Right atrium auricular region (tissue), 2 donors: ENCODE results near the gene ACSF2. TPM values are rescaled to one million over a fixed set of nuclear protein-coding genes. Genes with fewer than 3 reads are reported as not detected.

Experiments
- DNase-seq: peaks from one replicate; pipeline ENCODE4 v3.0.0-alpha.2; 2019; ENCODE audit warnings: low spot score
- H3K27ac ChIP-seq, 2 donors: fragments of 200-600 bp; sonication (generic); 1 replicate in 1 of 2; 2 replicates in 1 of 2; pipeline ENCODE4 v1.5.1; 2016 to 2019
- H3K27me3 ChIP-seq, 2 donors: fragments of 200-600 bp; sonication (generic); one replicate each; pipeline versions ENCODE4 v1.5.1 to v1.6.0; 2017 to 2019
- H3K36me3 ChIP-seq: fragments of 200-600 bp; sonication (generic); one replicate; pipeline ENCODE4 v1.5.1; 2016
- H3K4me1 ChIP-seq, 2 donors: fragments of 200-600 bp; sonication (generic); one replicate each; pipeline versions ENCODE4 v1.5.1 to v1.6.0; 2017 to 2019
- H3K4me3 ChIP-seq, 2 donors: fragments of 200-600 bp; sonication (generic); 1 replicate in 1 of 2; 2 replicates in 1 of 2; pipeline ENCODE4 v1.5.1; 2017 to 2019; ENCODE audit warnings: mild to moderate bottlenecking in 1 of 2, moderate library complexity in 1 of 2
- H3K9me3 ChIP-seq, 2 donors: fragments of 200-600 bp; sonication (generic); one replicate each; pipeline ENCODE4 v1.5.1; 2019
- total RNA-seq, 2 donors: library from RNA; depleted of rRNA; stranded (reverse); fragments of >200 nt; gene quantifications; one replicate each; pipeline ENCODE4 v1.1.0, GENCODE V29; 2016
- TF ChIP-seq, protein P1 (sequence below), 2 donors: fragments of 200-600 bp; sonication (generic); IDR thresholded peaks; one replicate each; pipeline ENCODE4 v1.5.1; 2019; ENCODE audit warnings: antibody characterized with exemption in 2 of 2

The ACSF2 gene
- total RNA-seq, 2 donors from 2014 or later = 22.2 to 42.6 TPM

DNA sequence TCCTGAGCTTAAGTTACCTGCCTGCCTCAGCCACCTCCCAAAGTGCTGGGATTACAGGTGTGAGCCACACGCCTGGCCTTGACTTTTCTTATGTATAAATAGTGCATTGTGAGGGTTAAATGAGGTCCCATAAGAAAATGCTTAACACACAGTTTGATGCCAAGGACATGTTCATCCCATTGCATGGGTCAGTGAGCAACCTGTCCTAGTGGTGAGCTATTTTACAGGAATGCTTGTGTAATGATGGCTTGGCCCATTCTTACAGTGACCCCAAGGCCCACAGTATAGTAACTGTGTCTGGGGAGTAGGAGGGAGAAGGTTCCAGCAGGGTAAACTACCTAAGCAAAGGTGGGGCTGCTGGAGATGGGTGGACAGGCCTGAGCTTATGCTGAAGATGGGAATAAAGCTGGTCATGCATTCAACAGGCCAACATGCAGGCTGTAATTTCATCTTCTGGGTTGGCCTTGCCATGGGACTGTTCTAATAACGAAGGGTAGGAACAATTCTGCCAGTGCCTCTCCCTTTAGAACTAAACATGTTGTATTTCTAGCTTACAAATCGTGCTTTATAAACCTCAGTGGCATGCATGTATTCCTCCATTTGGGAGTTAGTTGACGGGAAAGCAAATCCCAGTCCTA lies 6.2 kb downstream of the ACSF2 start:
- H3K27ac ChIP-seq = no peak overlapping the region
- no peak for DNase-seq
- no peak overlapping the region for H3K4me3 ChIP-seq
- no peaks in the 10 kb centered on the region for H3K9me3 ChIP-seq
- TF ChIP-seq, protein P1, sequence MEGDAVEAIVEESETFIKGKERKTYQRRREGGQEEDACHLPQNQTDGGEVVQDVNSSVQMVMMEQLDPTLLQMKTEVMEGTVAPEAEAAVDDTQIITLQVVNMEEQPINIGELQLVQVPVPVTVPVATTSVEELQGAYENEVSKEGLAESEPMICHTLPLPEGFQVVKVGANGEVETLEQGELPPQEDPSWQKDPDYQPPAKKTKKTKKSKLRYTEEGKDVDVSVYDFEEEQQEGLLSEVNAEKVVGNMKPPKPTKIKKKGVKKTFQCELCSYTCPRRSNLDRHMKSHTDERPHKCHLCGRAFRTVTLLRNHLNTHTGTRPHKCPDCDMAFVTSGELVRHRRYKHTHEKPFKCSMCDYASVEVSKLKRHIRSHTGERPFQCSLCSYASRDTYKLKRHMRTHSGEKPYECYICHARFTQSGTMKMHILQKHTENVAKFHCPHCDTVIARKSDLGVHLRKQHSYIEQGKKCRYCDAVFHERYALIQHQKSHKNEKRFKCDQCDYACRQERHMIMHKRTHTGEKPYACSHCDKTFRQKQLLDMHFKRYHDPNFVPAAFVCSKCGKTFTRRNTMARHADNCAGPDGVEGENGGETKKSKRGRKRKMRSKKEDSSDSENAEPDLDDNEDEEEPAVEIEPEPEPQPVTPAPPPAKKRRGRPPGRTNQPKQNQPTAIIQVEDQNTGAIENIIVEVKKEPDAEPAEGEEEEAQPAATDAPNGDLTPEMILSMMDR (IDR thresholded peaks at IDR 0.05) = no peak
- H3K4me1 ChIP-seq = peaks cover 0 to 18% of the 10 kb centered on the region in 2 donors
- H3K27me3 ChIP-seq = no peaks in the 10 kb centered on the region
- H3K36me3 ChIP-seq = no peaks in the 10 kb centered on the region

DNA sequence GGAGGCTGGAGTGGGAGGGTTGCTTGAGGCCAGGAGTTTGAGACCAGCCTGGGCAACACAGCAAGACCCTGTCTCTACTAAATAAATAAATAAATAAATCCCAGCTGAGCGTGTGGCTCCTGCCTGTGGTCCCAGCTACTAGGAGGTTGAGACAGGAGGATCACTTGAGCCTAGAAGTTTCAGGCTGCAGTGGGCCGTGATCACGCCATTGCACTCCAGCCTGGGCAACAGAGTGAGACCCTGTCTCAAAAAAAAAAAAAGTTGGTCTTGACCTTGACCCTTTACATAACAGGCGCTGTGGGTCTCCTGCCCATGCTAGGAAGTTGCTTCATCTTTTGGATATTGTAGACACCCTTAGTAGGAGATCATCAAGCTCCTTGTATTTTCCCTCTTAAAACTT lies 11.4 kb downstream of the ACSF2 start:
- TF ChIP-seq, protein P1 (IDR thresholded peaks at IDR 0.05) = no peak

DNA sequence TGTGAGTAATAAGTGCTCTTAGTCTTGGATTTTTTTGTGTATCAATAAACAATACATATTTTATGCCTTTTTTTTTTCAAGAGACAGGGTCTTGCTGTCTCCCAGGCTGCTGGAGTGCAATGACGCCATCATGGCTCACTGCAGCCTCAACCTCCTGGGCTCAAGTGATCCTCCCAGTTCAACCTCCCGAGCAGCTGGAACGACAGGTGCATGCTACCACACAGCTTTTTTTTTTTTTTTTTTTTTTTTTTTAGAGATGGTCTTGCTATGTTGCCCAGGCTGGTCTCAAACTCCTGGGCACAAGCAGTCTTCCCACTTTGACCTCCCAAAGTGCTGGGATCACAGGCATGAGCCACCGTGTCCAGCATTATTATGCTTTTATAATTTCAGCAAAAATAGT lies 13.0 kb downstream of the ACSF2 start:
- no peak for DNase-seq
- Histone ChIP-seq H3K9me3 (no peaks in the 10 kb centered on the region), H3K36me3 (no peaks in the 10 kb centered on the region), H3K27me3 (no peaks in the 10 kb centered on the region), H3K4me1 (peaks cover 0 to 24% of the 10 kb centered on the region in 2 donors), H3K4me3 (no peak overlapping the region), H3K27ac (no peak overlapping the region)
- TF ChIP-seq, protein P1 (IDR thresholded peaks at IDR 0.05) = no peak

More for the DNA sequence above, 11.4 kb downstream of the ACSF2 start:
- Histone ChIP-seq H3K9me3 (no peaks in the 10 kb centered on the region), H3K36me3 (no peaks in the 10 kb centered on the region), H3K4me3 (no peak overlapping the region), H3K4me1 (peaks cover 0 to 13% of the 10 kb centered on the region in 2 donors), H3K27ac (no peak overlapping the region), H3K27me3 (no peaks in the 10 kb centered on the region)
- DNase-seq = no peak

DNA sequence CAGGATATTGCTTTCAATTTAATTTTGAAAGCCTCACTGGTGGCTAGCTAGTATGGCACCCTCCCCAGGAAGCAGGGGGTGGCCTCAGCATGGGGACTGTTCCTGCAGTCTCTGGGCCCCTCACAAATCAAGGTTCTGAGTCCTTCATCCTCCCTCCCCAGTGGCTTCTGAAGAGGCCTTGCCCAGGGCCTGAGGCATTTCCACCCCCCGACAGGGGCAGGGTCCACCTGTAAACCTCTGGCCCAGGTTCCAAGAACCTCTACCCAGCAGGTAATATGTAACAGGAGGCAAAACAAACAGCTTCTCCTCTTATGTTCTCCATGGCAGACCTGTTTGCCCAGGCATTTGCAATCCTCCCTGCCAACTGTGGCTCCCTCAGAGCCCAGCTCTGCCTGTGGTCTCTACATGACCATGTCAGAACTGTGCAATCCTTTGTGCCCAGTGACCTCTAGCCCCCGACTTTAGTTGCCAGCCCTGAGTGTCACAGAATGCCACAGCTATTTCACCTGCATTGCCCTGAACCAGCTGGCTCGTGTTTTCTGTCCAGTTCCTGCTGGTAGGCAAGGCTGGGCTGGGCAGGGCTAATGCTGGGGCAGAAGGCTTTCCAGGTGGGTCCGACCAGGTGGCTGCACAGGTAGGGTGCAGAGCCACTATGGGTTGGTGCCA lies 14.3 kb downstream of the ACSF2 start:
- H3K4me1 ChIP-seq = peaks cover 0 to 24% of the 10 kb centered on the region in 2 donors
- no peaks in the 10 kb centered on the region for H3K36me3 ChIP-seq
- DNase-seq = no peak
- no peaks in the 10 kb centered on the region for H3K27me3 ChIP-seq
- TF ChIP-seq, protein P1 (IDR thresholded peaks at IDR 0.05) = no peak
- H3K4me3 ChIP-seq = no peak overlapping the region
- no peaks in the 10 kb centered on the region for H3K9me3 ChIP-seq
- no peak overlapping the region for H3K27ac ChIP-seq

DNA sequence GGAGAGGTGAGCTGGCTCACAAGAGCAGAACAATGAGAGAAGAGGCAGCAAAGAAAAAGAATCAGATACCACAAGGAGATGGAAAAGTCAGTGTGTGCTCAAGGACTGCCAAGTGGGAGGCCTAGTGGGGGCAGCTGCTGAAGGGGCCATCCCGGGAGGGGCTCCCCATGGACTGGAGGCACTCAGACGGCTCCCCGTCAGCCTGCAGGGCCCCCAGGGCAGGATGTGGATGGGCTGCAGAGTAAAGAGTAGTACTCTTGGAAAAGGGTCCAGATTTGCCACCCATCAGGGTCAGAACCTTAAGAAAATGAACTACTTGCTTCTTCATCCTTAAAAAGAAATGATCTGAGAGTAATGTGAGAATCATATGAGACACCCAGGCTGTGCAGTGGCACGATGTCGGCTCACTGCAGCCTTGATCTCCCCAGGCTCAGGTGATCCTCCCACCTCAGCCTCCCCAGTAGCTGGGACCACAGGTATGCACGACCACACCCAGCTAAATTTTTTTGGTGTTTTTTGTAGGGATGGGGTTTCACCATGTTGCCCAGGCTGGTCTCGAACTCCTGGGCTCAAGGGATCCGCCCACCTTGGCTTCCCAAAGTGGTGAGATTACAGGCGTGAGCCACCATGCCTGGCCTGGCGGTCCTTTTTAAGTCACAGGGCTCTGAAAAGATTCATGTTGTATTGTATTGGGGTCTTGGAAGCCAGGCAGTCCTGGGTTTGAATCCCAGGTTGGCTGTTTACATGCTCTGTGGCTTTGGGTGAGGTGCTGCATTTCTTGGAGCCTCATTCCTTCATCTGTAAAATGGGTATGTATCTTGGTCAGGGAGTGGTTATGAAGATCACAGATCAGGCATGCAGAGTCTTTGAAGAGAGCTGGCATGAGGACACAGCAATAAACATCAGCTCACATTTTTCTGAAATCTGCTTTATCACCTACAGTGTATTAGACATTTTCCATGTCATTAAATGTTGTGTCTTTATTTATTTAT lies 15.1 kb downstream of the ACSF2 start:
- H3K27ac ChIP-seq = no peak overlapping the region
- no peak overlapping the region for H3K4me3 ChIP-seq
- H3K4me1 ChIP-seq = peaks cover 0 to 31% of the 10 kb centered on the region in 2 donors
- no peaks in the 10 kb centered on the region for H3K27me3 ChIP-seq
- no peak for DNase-seq
- H3K36me3 ChIP-seq = no peaks in the 10 kb centered on the region
- TF ChIP-seq, protein P1 (IDR thresholded peaks at IDR 0.05) = no peak
- H3K9me3 ChIP-seq = no peaks in the 10 kb centered on the region
